GM21737 (cell line): ENCODE results near the gene CAPZB.
A peak's percentile ranks its signal among the peaks of the same experiment; 100 is the strongest.

Source experiments
- ATAC-seq: cut with Tn5 transposase; IDR thresholded peaks from one replicate; pipeline ENCODE4 v1.9.1; 2021; ENCODE audit warnings: mild to moderate bottlenecking, moderate library complexity; ENCODE audit not compliant: unreplicated experiment

CAPZB gene

DNA sequence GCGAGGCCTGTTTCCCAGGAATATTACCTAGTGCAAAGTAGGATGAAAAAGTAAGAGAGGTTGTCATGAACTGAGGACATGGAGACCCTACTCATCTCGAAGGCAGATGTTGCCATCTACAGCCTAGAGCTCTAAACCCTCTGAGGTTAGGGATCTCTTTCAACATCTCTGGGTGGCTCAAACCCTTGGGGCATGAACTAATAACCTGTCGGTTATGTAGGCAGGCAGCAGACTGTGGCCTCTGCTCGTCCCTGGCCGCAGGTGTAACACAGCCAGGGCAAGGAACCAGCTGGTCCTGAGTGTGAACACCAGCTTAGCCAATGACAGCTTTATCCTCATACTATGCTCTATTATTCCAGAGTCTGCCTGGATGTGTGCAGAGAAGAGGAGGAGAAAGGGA is 13.2 kb downstream of the CAPZB start:
- ATAC-seq: no peak

DNA sequence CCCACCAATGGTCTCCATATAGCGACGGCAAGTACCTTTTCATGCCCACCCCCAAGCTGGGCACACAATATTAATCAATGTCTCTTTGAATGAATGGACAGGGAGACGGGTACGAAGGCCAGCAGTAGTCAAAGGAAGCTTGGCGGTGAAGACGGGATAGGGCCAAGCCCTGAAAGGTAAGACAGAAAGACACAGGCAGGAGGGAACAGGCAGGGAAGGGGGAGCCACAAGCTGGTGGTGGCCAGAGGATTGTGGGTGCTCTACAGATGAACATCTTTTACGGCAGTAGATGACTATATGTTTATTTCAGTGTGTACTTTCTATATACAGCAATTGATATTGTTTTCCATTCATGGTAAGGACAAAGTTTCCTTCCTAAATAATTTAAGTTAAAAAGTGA is 16.3 kb downstream of the CAPZB start:
- no peak for ATAC-seq

GRCh38 chr1:19468397-19468956 is 16.9 kb downstream of the CAPZB start:
- peak; percentile 68 for ATAC-seq

- no peak for ATAC-seq
Measured at GRCh38 chr1:19467199-19468187, 17.8 kb downstream of the CAPZB start.

GRCh38 chr1:19466112-19466561 is 19.2 kb downstream of the CAPZB start:
- no peak for ATAC-seq

DNA sequence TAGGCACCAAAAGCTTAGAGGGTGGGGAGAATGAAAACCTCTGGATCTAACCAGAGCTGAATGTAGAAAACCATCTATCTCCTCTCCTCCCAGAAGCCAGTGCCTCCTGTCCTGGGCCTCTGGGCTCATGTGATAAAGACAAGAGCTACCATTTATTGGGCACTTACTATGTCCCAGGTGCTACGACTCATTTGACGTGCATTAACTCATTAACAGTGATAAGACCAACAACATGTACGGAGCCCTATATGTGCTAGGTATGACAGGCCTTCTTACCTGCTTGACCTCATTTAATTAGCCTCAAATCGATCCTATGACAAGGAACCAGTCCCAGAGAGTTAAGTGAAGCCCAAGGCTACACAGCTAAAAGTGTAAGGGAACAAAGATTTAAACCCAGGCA is 19.7 kb downstream of the CAPZB start:
- ATAC-seq: no peak

DNA sequence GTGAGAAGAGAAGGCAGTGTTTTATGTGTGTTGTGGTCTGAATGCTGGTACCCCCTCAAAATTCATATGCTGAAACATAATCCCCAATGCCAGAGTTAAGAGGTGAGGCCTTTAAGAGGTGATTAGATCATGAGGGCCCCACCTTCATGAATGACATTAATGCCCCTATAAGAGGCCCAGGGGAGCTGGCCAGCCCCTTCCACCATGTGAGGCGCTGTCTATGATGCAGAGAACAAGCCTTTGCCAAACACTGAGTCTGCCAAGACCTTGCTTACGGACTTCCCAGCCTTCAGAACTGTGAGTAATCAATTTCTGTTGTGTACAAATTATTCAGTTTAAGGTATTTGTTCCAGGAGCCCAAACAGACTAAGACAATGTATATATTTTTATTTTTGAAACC is 20.2 kb downstream of the CAPZB start:
- no peak for ATAC-seq

DNA sequence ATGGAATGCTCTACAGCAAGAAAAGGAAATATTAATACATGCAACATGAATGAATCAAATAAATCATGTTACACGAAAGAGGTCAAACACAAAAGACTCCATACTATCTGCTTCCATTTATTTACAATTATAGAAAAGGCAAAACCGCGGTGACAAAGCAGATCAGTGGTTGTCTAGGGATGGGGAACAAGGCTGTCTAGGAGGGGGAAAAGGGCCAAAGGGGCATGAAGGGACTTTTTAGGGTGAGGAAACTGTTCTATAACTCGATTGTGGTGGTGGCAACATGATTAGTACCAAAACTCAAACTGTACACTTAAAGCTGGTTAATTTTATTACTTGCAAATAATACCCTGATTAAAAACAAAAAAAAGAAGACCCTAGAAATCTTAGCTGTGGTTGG is 20.6 kb downstream of the CAPZB start:
- no peak for ATAC-seq

DNA sequence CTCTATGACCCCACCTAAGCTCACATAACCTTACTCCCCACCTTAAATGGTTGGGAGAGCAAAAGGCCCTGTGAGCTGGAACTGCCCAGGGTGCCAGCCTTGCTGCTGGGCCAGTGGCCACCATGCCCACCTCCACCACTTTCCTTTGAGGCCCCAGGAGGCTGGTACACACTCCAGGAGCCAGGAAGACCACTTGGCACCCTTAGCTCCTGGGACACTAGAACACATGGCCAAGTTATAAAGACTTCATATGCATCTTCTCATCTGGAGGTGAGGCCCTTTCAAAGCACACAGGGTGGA is 21.9 kb downstream of the CAPZB start:
- no peak for ATAC-seq

GRCh38 chr1:19462781-19463503 is 22.4 kb downstream of the CAPZB start:
- peak; percentile 57 for ATAC-seq

DNA sequence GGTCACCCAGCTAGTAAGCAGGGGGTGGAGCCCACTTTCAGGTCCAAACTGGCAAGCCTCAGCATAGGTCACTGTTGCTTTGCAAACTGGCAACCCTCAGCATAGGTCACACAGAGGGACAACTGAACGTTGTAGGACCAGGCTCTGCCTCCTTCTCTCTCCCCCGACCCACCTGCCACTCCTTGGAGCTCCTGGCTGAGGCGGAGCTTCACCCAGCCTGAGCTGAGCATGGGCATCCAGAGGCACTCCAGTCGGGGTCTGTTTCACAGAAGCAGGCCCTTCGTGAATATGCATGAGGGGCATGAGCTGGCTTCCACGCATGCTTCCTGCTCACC is 24.2 kb downstream of the CAPZB start:
- no peak for ATAC-seq

DNA sequence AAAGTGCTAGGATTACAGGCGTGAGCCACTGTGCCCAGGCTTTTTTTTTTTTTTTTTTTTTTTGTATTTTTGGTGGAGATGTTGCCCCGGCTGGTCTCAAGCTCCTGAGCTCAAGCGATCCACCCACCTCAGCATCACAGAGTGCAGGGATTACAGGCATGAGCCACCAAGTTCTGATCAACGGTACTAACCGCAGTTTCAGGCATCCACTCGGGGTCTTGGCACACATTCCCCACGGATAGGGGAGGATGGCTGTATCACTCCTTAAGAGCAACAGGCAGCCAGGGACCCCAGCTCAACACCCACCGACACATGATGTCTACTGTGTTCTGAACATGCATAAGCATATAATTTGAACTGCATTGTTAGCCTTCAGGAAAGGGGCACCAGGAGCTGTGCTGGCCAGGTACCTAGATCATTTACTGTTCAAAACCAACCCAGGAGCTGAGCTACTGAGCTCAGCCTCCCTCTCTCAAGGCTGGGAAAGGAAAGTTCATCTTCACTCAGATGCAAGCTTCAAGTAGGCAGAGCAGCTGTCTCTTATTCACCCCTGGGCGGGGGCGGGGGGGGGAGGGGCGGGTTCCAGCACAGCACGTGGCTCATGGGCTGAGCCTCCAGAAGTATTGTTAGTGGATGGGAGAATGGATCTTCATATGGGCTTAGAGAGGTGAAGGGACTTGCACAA is 24.7 kb downstream of the CAPZB start:
- no peak for ATAC-seq

- no peak for ATAC-seq
Measured at GRCh38 chr1:19458815-19459417, 26.4 kb downstream of the CAPZB start.

DNA sequence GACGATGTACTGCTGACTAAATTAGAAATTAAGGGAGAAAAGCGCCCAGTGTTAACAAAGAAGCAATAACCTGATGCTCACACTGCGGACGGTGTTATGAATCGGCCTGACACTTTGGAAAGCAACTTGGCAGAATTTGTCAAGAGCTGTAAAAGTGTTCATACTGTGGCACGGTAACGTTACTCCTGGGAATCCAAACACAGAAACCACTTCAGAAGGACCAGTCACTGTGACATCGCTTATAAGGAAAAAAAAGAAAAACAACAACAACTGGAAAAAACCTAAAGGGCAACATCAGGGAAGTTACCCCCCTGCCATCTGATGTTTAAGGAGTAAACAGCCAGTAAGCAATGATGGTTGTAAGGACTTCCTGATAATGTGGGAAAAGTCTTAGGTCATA is 27.7 kb downstream of the CAPZB start:
- ATAC-seq: no peak

DNA sequence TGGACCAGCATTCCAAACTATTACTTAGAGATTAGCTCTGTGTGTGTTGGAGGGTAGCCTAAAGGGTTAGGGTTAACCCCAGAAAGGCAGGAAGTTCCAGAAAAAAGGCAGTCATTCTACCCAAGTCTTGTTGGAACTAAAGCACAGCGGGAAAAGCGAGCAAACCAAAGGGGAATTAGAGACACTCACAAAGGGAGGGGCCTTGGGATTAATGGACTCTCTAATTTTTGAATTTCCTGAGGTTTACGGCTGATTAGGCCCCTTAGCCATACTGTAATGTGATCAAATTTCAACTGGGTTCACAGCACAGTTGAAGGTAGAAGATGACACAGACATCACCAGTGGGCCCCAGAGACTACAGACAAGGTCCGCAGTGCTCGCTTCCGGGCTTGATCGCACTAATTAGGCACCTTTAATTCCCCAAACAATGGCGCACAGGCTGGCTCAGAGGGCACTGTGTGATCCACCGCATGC is 28.3 kb downstream of the CAPZB start:
- ATAC-seq: no peak

DNA sequence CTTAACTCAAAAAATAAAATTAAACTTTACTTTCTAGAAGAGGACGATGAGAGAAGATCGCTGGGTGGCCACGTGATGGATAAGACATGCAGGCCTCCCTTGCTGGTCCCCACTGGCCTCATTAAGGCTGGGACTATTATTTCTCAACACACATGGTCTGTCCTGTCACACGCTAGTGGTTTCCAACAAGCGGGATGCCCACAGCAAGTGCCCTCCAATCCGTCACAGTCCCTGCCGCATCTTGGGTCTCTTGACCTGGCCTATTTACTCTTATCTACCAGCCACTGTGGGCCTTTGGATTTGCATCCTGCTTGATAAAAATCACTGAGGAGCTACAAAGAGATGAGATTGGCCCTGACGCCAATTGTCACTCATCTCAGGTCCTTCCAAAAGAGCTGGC is 30.0 kb downstream of the CAPZB start:
- no peak for ATAC-seq

- ATAC-seq: no peak
Measured at GRCh38 chr1:19454265-19455146, 30.8 kb downstream of the CAPZB start.

DNA sequence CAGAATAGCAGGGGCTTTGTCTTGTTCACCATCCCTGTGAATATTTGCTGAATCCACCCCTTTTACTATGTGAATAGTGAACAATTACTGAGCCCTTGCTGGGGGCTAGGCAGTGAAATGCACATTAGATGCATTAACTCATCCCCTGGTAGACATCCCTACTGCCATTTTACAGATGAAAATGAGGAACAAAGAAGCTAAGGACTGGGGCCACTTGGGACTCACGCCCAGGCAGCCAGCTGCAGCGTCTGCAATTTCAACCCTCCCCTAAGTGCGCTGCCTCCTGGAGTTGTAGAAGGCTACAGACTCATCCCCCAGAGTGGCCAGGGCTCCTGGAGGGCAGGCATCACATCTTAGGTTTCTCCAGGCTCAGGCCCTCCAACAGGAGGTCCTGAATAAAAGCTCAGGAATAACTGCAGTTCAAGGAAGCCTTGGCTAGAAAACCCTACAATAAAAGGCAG is 31.6 kb downstream of the CAPZB start:
- no peak for ATAC-seq

- ATAC-seq: no peak
Measured at GRCh38 chr1:19452221-19452663, 33.1 kb downstream of the CAPZB start.
